Astrocyte (in vitro differentiated cells and primary cell): Measurements from ENCODE around the gene INAFM1. TPM values are rescaled to one million over a fixed set of nuclear protein-coding genes. Genes with fewer than 3 reads are reported as not detected.

Experiments used
- DNase-seq: peaks from one replicate; pipeline ENCODE4 v3.0.0-alpha.2; 2010; ENCODE audit warnings: low read depth
- FAIRE-seq: peaks from 2 replicates; lab custom pipeline; 2011; peaks lifted over from hg19 to GRCh38; lab: Jason Lieb, UNC
- H2AFZ ChIP-seq: 2 replicates; pipeline ENCODE4 v1.6.0; 2012; ENCODE audit warnings: low read depth, low read length, inconsistent platforms
- H3K27ac ChIP-seq: 2 replicates; pipeline ENCODE4 v1.5.1; 2011; ENCODE audit warnings: low read depth, low read length, inconsistent platforms
- H3K27me3 ChIP-seq: 2 replicates; pipeline ENCODE4 v1.6.0; 2011; ENCODE audit warnings: low read length, inconsistent platforms; ENCODE audit not compliant: insufficient read depth
- H3K36me3 ChIP-seq: 2 replicates; pipeline ENCODE4 v1.5.1; 2011; ENCODE audit warnings: low read length, inconsistent platforms; ENCODE audit not compliant: insufficient read depth
- H3K4me1 ChIP-seq: 2 replicates; pipeline ENCODE4 v1.5.1; 2011; ENCODE audit warnings: low read length, inconsistent platforms; ENCODE audit not compliant: insufficient read depth
- H3K4me2 ChIP-seq: 2 replicates; pipeline ENCODE4 v1.6.0; 2012; ENCODE audit warnings: low read length, inconsistent platforms
- H3K4me3 ChIP-seq: 2 replicates; pipeline ENCODE4 v1.5.1; 2011; ENCODE audit warnings: low read depth, mild to moderate bottlenecking, low read length, inconsistent platforms; ENCODE audit not compliant: insufficient read depth
- H3K79me2 ChIP-seq: 2 replicates; pipeline ENCODE4 v1.6.0; 2012; ENCODE audit warnings: mild to moderate bottlenecking, low read length, inconsistent platforms; ENCODE audit not compliant: insufficient read depth
- H3K9ac ChIP-seq: 2 replicates; pipeline ENCODE4 v1.6.0; 2012; ENCODE audit warnings: mild to moderate bottlenecking, low read length, inconsistent platforms
- H3K9me3 ChIP-seq: 2 replicates; pipeline ENCODE4 v1.5.1; 2012; ENCODE audit warnings: low read depth, mild to moderate bottlenecking, low read length, inconsistent platforms; ENCODE audit not compliant: insufficient read depth
- H4K20me1 ChIP-seq: 2 replicates; pipeline ENCODE4 v1.6.0; 2012; ENCODE audit warnings: low read length, inconsistent platforms; ENCODE audit not compliant: insufficient read depth
- H3K27ac Mint-ChIP-seq: one replicate; pipeline ENCODE4 v1.8.0; 2021; ENCODE audit warnings: mild to moderate bottlenecking, mixed read lengths; ENCODE audit not compliant: unreplicated experiment
- H3K27me3 Mint-ChIP-seq: one replicate; pipeline ENCODE4 v1.8.0; 2021; ENCODE audit warnings: low read depth, mixed read lengths; ENCODE audit not compliant: unreplicated experiment
- H3K36me3 Mint-ChIP-seq: one replicate; pipeline ENCODE4 v1.8.0; 2021; ENCODE audit warnings: low read depth, mixed read lengths; ENCODE audit not compliant: unreplicated experiment
- H3K4me1 Mint-ChIP-seq: one replicate; pipeline ENCODE4 v1.8.0; 2021; ENCODE audit warnings: low read depth, mixed read lengths; ENCODE audit not compliant: unreplicated experiment
- H3K4me3 Mint-ChIP-seq: one replicate; pipeline ENCODE4 v1.8.0; 2021; ENCODE audit warnings: mild to moderate bottlenecking, moderate library complexity, mixed read lengths; ENCODE audit not compliant: unreplicated experiment
- H3K9me3 Mint-ChIP-seq: one replicate; pipeline ENCODE4 v1.8.0; 2021; ENCODE audit warnings: mild to moderate bottlenecking, mixed read lengths; ENCODE audit not compliant: unreplicated experiment
- CTCF ChIP-seq: IDR thresholded peaks from 2 replicates; pipeline ENCODE4 v1.5.1; 2011; ENCODE audit warnings: low read depth, mild to moderate bottlenecking, inconsistent platforms, low read length, moderate library complexity; ENCODE audit not compliant: insufficient read depth
- EZH2 ChIP-seq: IDR thresholded peaks from 2 replicates; pipeline ENCODE4 v1.6.1; 2012; ENCODE audit warnings: mild to moderate bottlenecking, low read length, inconsistent platforms; ENCODE audit not compliant: insufficient read depth
- total RNA-seq: library from RNA; stranded (reverse); gene quantifications from 2 replicates; pipeline ENCODE4 v1.2.1, GENCODE V29; 2021

INAFM1 gene
- total RNA-seq, 1 donor from 2014 or later, result 23.6 TPM

GRCh38 chr19:47268028-47268427, 6.7 kb upstream of the INAFM1 start:
- no peak overlapping the region for H2AFZ ChIP-seq
- no peak overlapping the region for H3K4me2 ChIP-seq
- peaks cover 29% of the 10 kb centered on the region for H3K36me3 Mint-ChIP-seq
- peaks cover 5% of the 10 kb centered on the region for H3K4me1 ChIP-seq
- peaks cover 6% of the 10 kb centered on the region for H3K4me1 Mint-ChIP-seq
- H3K27ac ChIP-seq, result no peak overlapping the region
- H3K36me3 ChIP-seq, result peaks cover 15% of the 10 kb centered on the region
- no peaks in the 10 kb centered on the region for H3K9me3 Mint-ChIP-seq
- no peak overlapping the region for H3K4me3 Mint-ChIP-seq
- peaks cover 20% of the 10 kb centered on the region for H3K79me2 ChIP-seq
- H3K27me3 Mint-ChIP-seq, result no peaks in the 10 kb centered on the region
- H3K4me3 ChIP-seq, result no peak overlapping the region
- H3K27me3 ChIP-seq, result no peaks in the 10 kb centered on the region
- no peak overlapping the region for H3K9ac ChIP-seq
- no peak for FAIRE-seq
- H3K9me3 ChIP-seq, result no peaks in the 10 kb centered on the region
- TF ChIP-seq CTCF, result no peak
- TF ChIP-seq EZH2, result no peak
- no peak overlapping the region for H3K27ac Mint-ChIP-seq
- DNase-seq, result no peak
- peaks cover 34% of the 10 kb centered on the region for H4K20me1 ChIP-seq

- no peak for DNase-seq
- TF ChIP-seq EZH2 (no peak), CTCF (no peak)
- no peak overlapping the region for H2AFZ ChIP-seq
- no peak overlapping the region for H3K4me3 ChIP-seq
- Mint-ChIP-seq H3K4me1 (peaks cover 6% of the 10 kb centered on the region), H3K4me3 (no peak overlapping the region), H3K9me3 (no peaks in the 10 kb centered on the region), H3K36me3 (peaks cover 27% of the 10 kb centered on the region), H3K27ac (no peak overlapping the region), H3K27me3 (no peaks in the 10 kb centered on the region)
- peaks cover 27% of the 10 kb centered on the region for H4K20me1 ChIP-seq
- peaks cover 10% of the 10 kb centered on the region for H3K4me1 ChIP-seq
- FAIRE-seq, result no peak
- no peak overlapping the region for H3K9ac ChIP-seq
- H3K36me3 ChIP-seq, result peaks cover 12% of the 10 kb centered on the region
- H3K9me3 ChIP-seq, result no peaks in the 10 kb centered on the region
- peaks cover 15% of the 10 kb centered on the region for H3K79me2 ChIP-seq
- no peak overlapping the region for H3K27ac ChIP-seq
- H3K4me2 ChIP-seq, result no peak overlapping the region
- H3K27me3 ChIP-seq, result no peaks in the 10 kb centered on the region
Observed at GRCh38 chr19:47269596-47269995, 5.1 kb upstream of the INAFM1 start.

- Histone ChIP-seq H3K4me2 (no peak overlapping the region), H3K9ac (no peak overlapping the region), H2AFZ (no peak overlapping the region), H3K4me3 (no peak overlapping the region), H3K27me3 (no peaks in the 10 kb centered on the region), H3K36me3 (peaks cover 4% of the 10 kb centered on the region), H3K79me2 (peaks cover 12% of the 10 kb centered on the region), H3K4me1 (peaks cover 16% of the 10 kb centered on the region), H3K27ac (no peak overlapping the region), H3K9me3 (no peaks in the 10 kb centered on the region), H4K20me1 (peaks cover 30% of the 10 kb centered on the region)
- Mint-ChIP-seq H3K4me1 (peaks cover 7% of the 10 kb centered on the region), H3K27ac (no peak overlapping the region), H3K27me3 (no peaks in the 10 kb centered on the region), H3K36me3 (peaks cover 25% of the 10 kb centered on the region), H3K4me3 (no peak overlapping the region), H3K9me3 (no peaks in the 10 kb centered on the region)
- TF ChIP-seq EZH2 (no peak), CTCF (no peak)
- FAIRE-seq (no peak), DNase-seq (no peak)
Observed at GRCh38 chr19:47270408-47270807, 4.3 kb upstream of the INAFM1 start.
